Measurements from ENCODE around the gene TIMM29. TPM values are rescaled to one million over a fixed set of nuclear protein-coding genes. Genes with fewer than 3 reads are reported as not detected.
A peak's percentile ranks its signal among the peaks of the same experiment; 100 is the strongest.

The TIMM29 gene
- polyA plus RNA-seq, 1 donor from 2014 or later = 39.4 TPM

DNA sequence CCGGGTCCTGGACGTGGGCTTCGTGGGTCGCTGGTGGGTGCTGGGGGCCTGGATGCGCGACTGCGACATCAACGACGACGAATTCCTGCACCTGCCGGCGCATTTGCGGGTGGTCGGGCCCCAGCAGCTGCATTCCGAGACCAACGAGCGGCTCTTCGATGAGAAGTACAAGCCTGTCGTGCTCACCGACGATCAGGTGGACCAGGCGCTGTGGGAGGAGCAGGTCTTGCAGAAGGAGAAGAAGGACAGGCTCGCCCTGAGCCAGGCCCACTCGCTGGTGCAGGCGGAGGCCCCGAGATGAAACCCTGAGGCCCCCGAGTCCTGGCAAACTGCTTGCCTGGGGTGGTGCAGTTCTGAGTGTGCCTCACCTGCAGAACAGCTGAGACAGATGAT lies 787 bp downstream of the TIMM29 start:
- H2AFZ ChIP-seq (ENCODE audit: low read depth, low read length) = no peak overlapping the region
- H3K79me2 ChIP-seq (replicated peaks; ENCODE audit: insufficient read depth, low read length) = peaks cover 23% of the 10 kb centered on the region
- TF ChIP-seq MXI1 (conservative IDR thresholded peaks at IDR 0.05; ENCODE audit: poor library complexity, severe bottlenecking) (no peak), POLR2AphosphoS5 (IDR thresholded peaks at IDR 0.05) (no peak), SMC3 (conservative IDR thresholded peaks at IDR 0.05; ENCODE audit: poor library complexity) (no peak), RAD21 (conservative IDR thresholded peaks at IDR 0.05) (no peak), EP300 (conservative IDR thresholded peaks at IDR 0.05; ENCODE audit: poor library complexity, severe bottlenecking) (no peak), TAF1 (IDR thresholded peaks at IDR 0.05; ENCODE audit: low read depth) (no peak)
- TF ChIP-seq, protein P1, sequence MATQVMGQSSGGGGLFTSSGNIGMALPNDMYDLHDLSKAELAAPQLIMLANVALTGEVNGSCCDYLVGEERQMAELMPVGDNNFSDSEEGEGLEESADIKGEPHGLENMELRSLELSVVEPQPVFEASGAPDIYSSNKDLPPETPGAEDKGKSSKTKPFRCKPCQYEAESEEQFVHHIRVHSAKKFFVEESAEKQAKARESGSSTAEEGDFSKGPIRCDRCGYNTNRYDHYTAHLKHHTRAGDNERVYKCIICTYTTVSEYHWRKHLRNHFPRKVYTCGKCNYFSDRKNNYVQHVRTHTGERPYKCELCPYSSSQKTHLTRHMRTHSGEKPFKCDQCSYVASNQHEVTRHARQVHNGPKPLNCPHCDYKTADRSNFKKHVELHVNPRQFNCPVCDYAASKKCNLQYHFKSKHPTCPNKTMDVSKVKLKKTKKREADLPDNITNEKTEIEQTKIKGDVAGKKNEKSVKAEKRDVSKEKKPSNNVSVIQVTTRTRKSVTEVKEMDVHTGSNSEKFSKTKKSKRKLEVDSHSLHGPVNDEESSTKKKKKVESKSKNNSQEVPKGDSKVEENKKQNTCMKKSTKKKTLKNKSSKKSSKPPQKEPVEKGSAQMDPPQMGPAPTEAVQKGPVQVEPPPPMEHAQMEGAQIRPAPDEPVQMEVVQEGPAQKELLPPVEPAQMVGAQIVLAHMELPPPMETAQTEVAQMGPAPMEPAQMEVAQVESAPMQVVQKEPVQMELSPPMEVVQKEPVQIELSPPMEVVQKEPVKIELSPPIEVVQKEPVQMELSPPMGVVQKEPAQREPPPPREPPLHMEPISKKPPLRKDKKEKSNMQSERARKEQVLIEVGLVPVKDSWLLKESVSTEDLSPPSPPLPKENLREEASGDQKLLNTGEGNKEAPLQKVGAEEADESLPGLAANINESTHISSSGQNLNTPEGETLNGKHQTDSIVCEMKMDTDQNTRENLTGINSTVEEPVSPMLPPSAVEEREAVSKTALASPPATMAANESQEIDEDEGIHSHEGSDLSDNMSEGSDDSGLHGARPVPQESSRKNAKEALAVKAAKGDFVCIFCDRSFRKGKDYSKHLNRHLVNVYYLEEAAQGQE (IDR thresholded peaks at IDR 0.05; ENCODE audit: borderline replicate concordance) = no peak
- TF ChIP-seq, protein P2, sequence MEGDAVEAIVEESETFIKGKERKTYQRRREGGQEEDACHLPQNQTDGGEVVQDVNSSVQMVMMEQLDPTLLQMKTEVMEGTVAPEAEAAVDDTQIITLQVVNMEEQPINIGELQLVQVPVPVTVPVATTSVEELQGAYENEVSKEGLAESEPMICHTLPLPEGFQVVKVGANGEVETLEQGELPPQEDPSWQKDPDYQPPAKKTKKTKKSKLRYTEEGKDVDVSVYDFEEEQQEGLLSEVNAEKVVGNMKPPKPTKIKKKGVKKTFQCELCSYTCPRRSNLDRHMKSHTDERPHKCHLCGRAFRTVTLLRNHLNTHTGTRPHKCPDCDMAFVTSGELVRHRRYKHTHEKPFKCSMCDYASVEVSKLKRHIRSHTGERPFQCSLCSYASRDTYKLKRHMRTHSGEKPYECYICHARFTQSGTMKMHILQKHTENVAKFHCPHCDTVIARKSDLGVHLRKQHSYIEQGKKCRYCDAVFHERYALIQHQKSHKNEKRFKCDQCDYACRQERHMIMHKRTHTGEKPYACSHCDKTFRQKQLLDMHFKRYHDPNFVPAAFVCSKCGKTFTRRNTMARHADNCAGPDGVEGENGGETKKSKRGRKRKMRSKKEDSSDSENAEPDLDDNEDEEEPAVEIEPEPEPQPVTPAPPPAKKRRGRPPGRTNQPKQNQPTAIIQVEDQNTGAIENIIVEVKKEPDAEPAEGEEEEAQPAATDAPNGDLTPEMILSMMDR (IDR thresholded peaks at IDR 0.05; ENCODE audit: poor library complexity, severe bottlenecking) = no peak
- H3K9me3 ChIP-seq (ENCODE audit: low read length) = no peaks in the 10 kb centered on the region
- H3K27ac ChIP-seq (ENCODE audit: low read length) = peak overlapping the region; percentile 64
- H3K27me3 ChIP-seq (ENCODE audit: insufficient read depth, low read depth, low read length) = no peaks in the 10 kb centered on the region
- no peaks in the 10 kb centered on the region for H3F3A ChIP-seq (ENCODE audit: insufficient read depth, low read length, poor library complexity, severe bottlenecking)
- peak overlapping the region; percentile 98 for H3K4me3 ChIP-seq (ENCODE audit: low read length)
- no peaks in the 10 kb centered on the region for H3K36me3 ChIP-seq (ENCODE audit: insufficient read depth, low read length)
- H3K9ac ChIP-seq (ENCODE audit: low read length) = peak overlapping the region; percentile 84
- H3K9me2 ChIP-seq (ENCODE audit: insufficient read depth, low read length) = no peaks in the 10 kb centered on the region
- H3K4me2 ChIP-seq (ENCODE audit: low read length) = peak overlapping the region; percentile 72
- no peaks in the 10 kb centered on the region for H4K20me1 ChIP-seq (ENCODE audit: insufficient read depth)

DNA sequence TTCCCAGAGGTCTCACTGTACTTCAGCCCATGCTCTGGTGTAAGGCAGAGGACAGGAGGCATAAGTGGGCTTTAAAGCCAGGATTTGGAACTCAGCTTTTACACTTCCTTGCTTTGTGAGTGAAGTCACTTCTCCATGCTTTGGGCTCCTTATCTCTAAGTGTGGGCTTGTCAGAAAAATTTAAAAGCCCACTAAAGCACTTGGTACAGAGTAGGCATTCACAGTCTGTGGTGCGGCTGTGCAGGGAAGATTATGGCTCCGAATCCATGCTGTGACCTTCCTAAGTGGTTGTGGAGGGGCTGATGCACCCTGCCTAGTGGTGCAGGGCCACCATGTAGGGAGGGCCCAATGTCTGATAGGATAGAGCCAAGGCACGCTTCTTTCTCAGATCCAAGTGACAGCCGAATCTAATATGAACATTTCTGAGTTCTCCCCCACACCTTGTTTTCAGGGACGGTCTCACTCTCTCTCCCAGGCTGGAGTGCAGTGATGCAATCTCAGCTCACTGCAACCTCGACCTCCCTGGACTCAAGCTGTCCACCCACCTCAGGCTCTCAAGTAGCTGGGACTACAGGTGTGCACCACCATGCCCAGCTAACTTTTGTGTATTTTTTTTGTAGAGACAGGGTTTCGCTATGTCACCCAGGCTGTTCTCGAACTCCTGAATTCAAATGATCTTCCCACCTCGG lies 6.9 kb downstream of the TIMM29 start:
- Histone ChIP-seq H3K36me3 (ENCODE audit: insufficient read depth, low read length) (no peaks in the 10 kb centered on the region), H3F3A (ENCODE audit: insufficient read depth, low read length, poor library complexity, severe bottlenecking) (no peaks in the 10 kb centered on the region), H4K20me1 (ENCODE audit: insufficient read depth) (no peaks in the 10 kb centered on the region), H3K9me2 (ENCODE audit: insufficient read depth, low read length) (no peaks in the 10 kb centered on the region), H3K27me3 (ENCODE audit: insufficient read depth, low read depth, low read length) (no peaks in the 10 kb centered on the region), H3K27ac (ENCODE audit: low read length) (no peak overlapping the region), H3K4me3 (ENCODE audit: low read length) (no peak overlapping the region), H3K9me3 (ENCODE audit: low read length) (no peaks in the 10 kb centered on the region), H3K79me2 (replicated peaks; ENCODE audit: insufficient read depth, low read length) (peaks cover 3% of the 10 kb centered on the region), H3K4me2 (ENCODE audit: low read length) (no peak overlapping the region), H2AFZ (ENCODE audit: low read depth, low read length) (no peak overlapping the region), H3K9ac (ENCODE audit: low read length) (no peak overlapping the region)
- TF ChIP-seq SMC3 (conservative IDR thresholded peaks at IDR 0.05; ENCODE audit: poor library complexity) = no peak
- TF ChIP-seq EP300 (conservative IDR thresholded peaks at IDR 0.05; ENCODE audit: poor library complexity, severe bottlenecking) = no peak
- TF ChIP-seq EZH2 (IDR thresholded peaks at IDR 0.05; ENCODE audit: borderline replicate concordance, insufficient read depth, low read length, poor library complexity, severe bottlenecking) = no peak
- no peak for TF ChIP-seq POLR2AphosphoS5 (IDR thresholded peaks at IDR 0.05)
- TF ChIP-seq, protein P1 (IDR thresholded peaks at IDR 0.05; ENCODE audit: borderline replicate concordance) = no peak
- TF ChIP-seq RAD21 (conservative IDR thresholded peaks at IDR 0.05) = no peak
- no peak for TF ChIP-seq TAF1 (IDR thresholded peaks at IDR 0.05; ENCODE audit: low read depth)
- TF ChIP-seq, protein P2 (IDR thresholded peaks at IDR 0.05; ENCODE audit: poor library complexity, severe bottlenecking) = no peak
- TF ChIP-seq MXI1 (conservative IDR thresholded peaks at IDR 0.05; ENCODE audit: poor library complexity, severe bottlenecking) = no peak

Measured in neural cell (in vitro differentiated cells).